ENCODE measurements around the gene VMO1.

The VMO1 gene

DNA sequence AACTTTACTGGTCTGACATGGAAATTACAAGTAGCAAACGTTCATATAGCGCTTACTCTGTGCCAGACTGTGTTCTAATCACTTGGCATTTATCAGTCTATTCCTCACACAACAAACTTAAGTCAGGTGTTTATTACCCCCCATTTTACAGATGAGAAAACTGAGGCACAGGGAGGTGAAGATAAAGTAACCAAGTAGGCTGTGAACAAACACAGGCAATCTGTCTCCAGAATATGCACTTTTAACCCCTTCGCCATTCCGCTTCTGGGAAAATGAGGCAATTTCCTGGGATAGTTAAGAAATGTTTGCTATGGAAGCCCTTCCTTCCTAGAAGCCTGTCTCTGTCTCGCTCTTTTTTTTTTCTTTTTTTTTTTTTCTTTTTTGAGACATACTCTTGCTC lies 34.2 kb downstream of the VMO1 start:
- no peak for DNase-seq

DNA sequence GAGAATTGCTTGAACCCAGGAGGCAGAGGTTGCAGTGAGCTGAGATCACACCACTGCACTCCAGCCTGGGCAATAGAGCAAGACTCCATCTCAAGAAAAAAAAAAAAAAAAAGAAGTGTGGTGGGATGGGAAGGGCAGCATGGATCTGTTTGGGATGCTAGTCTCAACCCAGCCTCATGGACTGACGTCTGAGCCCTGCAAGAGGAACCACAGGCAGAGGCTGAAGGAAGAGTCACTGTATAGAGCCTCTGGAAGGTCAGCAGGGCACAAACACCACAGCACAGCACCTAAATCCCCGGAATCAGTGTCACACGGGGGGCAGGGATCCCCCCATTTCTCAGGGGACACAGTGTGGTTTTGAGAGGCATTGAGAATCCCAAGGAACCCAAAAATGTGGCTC lies 35.6 kb downstream of the VMO1 start:
- no peak for DNase-seq

DNA sequence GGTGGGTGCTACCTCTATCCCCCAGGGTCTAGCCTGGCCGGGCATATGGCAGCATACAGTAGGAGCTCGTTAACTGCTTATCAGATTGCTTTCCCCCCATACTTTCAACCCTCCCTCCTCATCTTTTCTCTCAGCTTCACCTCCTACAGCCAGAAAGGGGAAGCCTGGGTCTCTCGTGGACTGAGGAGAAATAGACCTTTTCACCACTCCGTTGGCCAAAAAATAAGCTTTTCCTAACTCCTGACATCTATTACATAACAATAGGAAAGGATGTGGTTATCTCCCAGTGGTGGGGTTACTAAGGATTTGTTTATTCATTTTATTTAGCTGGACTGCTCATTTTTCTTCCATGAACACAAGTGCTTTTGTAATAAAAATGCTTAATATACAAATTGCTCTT lies 37.5 kb downstream of the VMO1 start:
- no peak for DNase-seq

DNA sequence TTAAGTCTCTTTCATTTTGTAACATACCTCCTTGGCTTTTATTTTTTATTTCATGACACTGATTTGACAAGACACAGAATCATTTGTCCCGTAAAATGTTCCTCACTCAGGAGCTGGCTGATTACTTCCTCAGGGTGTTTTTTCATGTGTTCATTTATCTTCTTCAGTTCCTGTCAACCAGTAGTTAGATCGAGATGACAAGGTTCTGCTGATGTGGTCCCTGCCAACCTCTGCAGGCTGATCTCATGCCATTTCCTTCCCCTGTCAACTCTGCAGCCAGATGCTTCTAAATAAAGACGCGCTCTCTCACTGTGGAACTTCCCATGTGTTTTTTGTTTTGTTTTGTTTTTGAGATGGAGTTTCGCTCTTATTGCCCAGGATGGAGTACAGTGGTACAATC lies 38.3 kb downstream of the VMO1 start:
- DNase-seq = peak; percentile 68

DNA sequence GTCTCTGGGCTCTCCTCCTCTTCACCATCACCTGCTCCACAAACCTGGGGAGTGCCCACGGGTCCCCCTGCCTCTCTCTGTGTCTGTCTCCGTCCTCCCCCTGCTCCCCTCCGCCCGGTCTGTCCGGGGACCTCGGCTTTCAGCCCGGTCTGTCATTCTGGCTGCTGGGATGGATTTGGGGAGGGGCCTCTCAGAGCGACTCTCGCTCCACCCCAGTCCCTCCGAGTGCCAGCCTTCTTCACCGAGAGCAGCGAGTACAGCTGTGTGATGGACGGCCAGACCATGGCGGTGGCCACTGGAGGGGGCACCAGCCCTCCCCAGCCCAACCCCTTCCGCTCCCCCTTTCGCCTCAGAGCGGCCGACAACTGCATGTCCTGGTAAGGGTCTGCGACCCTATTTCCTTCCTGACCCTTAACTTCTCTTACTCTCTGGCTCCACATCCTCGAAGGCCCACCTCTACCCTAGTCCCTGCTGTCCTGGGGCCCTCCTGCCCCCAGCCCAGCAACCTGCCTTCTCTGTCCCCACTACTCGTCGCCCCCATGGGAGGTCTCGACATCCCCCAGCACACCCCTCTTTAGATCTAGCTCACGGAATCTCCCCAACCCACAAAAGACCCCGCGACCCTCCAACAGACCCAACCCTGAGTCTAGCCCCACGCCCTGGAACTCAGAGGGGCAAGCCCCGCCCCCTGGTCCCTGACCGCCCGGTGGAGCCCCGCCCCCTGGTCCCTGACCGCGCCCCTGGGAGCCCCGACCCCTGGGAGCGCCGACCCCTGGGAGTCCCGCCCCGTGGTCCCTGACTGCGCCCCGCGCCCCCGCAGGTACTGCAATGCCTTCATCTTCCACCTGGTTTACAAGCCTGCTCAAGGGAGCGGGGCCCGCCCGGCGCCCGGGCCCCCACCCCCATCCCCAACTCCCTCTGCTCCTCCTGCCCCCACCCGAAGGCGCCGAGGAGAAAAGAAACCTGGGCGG lies 40.9 kb downstream of the VMO1 start:
- no peak for DNase-seq

DNA sequence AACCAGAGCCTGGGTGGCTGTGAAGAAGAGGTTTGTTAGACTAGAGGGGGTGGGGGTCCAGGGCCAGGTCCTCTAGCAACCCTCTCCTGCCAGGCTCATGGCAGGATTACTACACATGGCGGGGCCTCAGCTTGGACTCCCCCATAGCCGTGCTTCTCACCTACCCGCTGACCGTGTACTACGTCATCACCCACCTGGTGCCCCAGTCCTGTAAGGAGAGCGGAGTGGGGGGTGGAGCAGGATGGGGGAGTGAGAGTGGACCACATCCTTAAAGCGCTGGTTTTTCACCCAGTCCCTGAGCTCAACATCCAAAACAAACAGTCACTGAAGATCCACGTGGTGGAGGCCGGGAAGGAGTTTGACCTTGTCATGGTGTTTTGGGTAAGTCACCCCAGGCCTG lies 42.3 kb downstream of the VMO1 start:
- no peak for DNase-seq

DNA sequence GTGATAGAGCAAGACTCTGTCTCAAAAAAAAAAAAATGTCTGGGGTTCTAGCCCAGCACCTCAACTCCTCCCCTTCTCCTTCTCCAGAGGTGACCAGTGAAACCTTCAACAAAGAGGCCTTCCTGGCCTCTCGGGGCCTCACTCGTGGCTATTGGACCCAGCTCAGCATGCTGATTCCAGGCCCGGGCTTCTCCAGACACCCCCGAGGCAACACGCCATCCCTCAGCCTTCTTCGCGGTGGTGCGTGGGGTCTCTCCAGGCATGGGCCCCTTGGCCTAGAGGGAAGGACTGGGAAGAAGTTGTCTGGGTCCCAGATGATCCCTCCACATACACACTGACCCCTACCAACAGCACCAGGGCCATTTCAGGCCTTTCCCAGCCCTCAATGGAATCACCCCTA lies 42.9 kb downstream of the VMO1 start:
- no peak for DNase-seq

DNA sequence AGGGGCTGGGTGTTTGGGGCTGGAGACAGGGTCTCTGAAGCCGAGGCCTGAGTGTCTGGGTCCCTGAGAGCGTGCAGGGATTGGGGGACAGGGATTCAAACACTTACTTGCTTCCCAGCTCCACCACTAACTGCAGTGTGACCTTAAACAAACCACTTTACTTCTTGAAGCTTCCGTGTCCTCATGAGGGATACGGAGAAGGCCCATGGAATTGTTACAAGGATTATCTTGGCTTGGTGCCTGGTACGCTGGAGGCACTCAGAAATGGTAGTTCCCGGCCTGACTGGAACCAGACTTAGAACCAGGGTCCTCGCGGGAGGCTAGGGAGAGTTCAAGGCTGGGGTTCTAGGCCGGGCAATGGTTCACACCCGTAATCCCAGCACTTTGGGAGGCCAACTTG lies 43.5 kb downstream of the VMO1 start:
- DNase-seq = no peak

DNA sequence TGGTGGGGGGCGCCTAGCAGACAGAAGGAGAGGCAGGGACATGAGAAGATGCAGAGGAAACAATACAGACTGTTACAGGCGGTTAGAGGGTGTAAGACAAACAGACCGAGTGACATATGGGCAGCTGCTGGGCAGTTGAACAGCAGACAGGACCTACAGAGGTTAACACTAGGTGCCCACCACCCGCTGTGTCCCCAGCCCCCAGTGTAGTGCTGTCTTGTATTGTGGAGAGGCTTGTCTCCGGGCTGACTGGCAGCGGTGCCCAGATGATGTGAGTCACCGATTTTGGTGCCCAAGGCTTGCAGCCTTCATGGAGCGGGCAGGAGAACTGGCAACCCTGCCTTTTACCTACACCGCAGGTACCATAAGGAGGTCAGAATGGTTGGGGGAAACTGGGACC lies 44.0 kb downstream of the VMO1 start:
- DNase-seq = no peak

DNA sequence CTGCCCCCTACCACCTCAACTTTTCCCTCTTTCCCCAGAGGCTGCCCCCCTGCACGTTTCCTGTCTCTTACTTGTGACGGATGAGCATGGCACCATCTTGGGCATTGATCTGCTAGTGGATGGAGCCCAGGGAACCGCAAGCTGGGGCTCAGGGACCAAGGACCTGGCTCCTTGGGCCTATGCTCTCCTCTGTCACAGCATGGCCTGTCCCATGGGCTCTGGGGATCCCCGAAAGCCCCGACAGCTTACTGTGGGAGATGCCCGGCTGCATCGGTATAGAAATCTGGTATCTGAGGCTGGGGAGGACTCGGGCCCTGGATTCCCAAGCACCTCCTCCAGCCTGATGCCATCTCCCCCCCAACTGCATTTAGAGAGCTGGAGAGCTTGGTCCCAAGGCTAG lies 44.6 kb downstream of the VMO1 start:
- DNase-seq = no peak

DNA sequence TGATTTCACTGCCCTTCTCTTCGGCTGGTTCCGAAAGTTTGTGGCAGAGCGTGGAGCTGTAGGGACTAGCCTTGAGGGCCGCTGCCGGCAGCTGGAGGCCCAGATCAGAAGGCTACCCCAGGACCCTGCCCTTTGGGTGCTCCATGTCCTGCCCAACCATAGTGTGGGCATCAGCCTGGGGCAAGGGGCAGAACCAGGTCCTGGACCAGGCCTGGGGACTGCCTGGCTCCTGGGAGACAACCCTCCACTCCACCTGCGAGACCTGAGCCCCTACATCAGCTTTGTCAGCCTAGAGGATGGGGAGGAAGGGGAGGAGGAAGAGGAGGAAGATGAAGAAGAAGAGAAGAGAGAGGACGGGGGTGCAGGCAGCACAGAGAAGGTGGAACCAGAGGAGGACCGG lies 45.6 kb downstream of the VMO1 start:
- DNase-seq = no peak

DNA sequence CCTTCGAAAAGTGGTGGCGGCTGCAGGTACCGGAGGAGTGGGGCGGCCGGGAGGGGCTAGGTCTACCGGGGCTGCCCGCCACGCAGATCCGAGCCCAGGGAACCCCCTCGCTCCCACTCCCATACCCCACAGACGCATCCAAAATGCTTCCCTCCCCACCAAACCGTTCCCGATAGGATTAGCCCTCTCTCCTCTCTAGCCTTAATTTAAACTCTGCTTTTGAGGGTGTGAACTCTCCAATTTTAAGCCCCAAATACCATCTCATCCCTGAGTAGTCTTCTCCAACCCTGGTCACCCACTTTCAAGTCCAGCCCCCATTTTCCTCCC lies 46.2 kb downstream of the VMO1 start:
- no peak for DNase-seq

DNA sequence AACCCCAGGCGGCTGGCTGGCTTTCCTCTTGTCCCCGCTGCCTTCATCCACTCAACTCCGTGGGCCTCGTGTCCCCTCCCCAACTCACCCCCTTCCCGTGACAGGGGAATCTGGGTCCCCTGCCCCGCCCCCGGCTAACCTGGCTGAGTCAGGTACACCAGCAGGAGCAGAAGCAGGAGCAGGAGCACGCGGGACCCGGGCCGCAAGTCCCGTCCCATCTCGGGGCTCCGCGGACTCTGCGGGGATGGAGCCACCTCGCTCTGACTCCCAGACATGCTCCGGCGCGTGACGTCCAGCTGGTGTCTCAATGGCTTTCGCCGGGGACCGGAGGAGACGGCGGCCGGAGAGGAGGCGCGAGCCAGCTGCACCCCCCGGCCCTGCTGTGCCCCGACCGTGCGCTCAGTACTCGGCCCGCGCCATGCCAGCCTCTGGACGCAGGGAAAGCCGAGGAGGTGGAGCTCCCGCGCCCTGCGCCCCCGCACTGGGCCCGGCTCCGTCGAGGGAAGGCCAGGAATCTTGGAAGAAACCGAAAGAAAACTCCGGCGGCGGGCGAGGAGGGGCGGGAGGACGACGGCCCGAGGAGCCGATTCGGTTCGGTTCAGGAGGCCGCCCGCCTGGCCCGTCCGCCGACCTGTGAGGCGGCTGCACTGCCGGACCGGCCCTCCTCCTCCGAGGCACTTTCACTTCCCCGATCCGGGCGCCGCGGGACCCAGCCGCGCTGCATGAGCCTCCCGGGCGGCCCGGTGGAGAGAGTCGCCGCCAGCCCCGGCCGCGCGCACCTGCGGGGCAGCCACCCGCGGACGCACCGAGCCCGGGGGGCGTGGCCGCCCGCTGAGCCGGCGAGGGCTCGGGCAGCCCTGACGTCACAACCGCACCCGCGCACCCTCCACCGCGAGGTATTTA lies 46.8 kb downstream of the VMO1 start, which contains the start of the genes CXCL16 and ZMYND15:
CXCL16 (minus strand) TSS at position 807 of the 903 bp plus-strand sequence; CDS start at position 218, 589 bp downstream.
ZMYND15 (plus strand) TSS at position 712 of the 903 bp plus-strand sequence. CDS start 716 bp downstream, outside the sequence.
- DNase-seq = peak; percentile 34

DNA sequence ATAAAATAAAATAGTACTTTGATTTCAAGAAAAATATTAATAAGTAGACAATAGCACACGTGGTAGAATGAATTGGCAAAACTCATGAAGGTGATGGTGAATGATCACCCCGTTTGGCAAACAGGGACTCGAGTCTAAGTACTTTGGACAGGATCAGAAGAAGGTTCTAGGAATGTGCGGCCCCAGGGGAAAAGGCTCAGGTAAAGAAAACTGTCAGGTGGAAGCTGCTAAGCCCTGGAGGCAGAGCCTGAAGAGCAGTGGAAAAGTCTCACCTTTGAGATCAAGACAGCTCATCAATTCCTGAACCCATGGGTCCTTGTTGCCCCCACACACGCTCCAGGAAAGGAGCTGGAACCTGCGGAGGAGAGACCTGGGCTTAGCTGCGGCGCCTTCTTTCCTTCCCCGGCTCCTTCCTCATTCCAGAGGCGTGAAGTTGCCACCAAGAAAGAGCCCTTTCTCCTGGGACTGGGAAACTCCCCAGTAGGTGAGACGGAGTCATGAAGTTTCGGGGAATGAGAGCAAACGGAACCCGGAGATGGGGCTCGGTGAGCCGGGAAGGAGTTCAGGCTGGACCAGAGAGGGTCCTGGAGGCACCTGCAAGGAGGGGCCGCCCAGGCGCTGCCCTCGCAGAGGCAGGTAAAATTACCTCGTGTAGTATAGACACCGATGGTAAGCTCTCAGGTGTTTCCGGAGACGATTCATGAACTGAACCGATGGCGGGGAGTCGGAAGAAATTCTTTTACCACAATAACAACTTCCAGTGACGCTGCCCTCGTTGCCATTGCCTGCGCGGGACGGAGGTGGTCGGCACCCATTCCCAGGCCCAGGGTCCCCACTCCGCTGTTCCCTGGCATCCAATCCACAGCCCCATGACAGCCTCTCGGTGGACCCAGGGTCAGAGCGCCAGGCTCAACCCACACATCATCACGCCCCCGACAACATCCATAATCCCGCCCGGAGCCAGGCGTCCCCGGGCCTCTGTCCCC lies 47.7 kb downstream of the VMO1 start:
- no peak for DNase-seq

DNA sequence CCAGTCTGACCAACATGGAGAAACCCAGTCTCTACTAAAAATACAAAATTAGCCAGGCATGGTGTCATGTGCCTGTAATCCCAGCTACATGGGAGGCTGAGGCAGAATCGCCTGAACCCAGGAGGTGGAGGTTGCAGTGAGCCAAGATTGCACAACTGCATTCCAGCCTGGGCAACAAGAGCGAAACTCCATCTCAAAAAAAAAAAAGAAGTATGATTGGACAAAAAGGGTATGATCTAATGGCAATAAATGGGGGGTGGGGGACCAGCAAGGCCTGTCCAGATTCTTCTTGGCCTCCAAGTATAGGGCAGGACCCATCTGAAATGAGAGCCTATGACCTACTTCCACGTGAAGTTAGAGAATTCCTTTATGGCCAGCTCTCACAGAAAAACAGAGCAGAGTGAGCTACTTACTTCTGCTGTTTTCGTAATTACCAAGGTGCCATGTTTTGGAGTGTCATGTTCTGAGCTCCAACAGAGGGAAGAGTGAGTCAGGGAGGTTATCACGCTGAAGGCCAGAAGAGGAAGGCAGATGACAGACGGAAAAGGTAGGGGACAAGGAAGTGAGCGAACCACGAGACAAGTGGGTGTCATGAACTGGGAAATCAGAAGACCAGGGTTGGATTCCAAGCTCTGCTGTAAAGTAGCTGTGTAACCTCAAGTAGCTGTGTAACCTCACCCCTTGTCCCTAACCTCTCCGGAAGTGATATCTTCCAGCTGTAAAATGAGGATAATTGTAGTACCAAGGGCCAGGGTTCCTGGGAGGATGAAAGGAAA lies 50.1 kb downstream of the VMO1 start:
- DNase-seq = no peak
